NK-92 (cell line): ENCODE results near the gene HBA1.
"Not testable (repeated sequence)": the region's sequence is repeated elsewhere in the genome, so short reads cannot be mapped to it uniquely, and the experiment has no call there.

Experiments used
- DNase-seq: peaks from one replicate; lab custom pipeline; 2025; ENCODE audit not compliant: unreplicated experiment; lab: John Stamatoyannopoulos, UW

HBA1 gene

DNA sequence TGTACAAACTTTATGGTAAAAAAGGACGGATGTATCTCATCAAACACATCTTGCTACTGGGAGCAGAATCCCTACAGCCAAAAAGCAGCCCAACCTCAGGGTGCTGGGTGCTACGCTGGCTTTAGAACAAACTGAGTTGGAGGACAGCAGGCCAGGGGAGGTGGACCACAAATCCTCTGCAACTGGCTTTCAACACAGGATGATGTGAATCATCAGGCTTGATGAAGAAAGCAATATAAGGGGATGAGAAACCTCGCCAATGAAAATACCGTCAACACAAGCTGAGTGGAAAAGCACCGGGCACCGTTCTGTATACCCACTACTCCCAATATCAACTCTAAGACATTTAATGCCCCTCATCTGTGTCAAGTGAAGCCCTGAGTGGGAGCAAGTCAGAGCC is 18.0 kb downstream of the HBA1 start:
- no peak for DNase-seq

DNA sequence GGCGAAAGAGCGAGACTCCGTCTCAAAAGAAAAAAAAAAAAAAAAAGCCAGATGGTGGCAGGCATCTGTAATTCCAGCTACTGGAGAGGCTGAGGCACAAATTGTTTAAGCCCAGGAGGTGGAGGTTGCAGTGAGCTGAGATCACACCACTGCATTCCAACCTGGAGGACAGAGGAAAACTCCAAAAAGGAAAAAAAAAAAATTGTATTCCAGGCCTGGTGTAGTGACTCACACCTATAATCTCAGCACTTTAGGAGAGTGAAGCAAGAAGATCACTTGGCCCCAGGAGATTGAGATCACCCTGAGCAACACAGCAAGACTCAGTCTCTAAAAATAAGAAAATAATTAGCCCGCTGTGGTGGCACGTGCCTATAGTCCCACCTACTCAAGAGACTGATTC is 23.9 kb downstream of the HBA1 start:
- no peak for DNase-seq

DNA sequence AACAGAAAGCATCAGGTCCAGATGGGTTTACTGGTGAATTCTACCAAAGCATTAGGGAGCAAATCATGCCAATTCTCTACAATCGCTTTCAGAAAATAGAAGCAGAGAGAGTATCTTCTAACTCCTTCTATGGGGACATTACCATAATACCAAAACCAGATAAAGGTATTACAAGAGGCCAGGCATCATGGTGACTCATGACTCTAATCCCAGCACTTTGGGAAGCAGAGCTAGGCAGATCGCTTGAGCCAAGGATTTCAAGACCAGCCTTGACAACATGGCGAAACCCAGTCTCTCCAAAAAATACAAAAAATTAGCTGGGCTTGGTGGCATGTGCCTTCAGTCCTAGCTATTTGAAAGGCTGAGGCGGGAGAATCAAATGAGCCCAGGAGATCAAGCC is 26.8 kb downstream of the HBA1 start:
- no peak for DNase-seq

DNA sequence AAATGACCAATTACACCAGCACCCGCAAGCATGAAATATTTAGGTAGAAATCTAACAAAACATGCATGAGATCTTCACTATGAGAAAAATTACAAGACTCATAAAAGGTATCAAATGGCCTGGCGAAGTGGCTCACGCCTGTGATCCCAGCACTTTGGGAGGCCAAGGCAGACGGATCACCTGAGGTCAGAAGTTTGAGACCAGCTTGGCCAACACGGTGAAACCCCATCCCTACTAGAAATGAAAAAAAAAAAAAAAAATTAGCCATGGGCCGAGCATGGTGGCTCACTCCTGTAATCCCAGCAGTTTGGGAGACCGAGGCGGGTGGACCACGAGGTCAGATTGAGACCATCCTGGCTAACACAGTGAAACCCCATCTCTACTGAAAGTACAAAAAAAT is 27.6 kb downstream of the HBA1 start:
- not testable (repeated sequence) for DNase-seq

DNA sequence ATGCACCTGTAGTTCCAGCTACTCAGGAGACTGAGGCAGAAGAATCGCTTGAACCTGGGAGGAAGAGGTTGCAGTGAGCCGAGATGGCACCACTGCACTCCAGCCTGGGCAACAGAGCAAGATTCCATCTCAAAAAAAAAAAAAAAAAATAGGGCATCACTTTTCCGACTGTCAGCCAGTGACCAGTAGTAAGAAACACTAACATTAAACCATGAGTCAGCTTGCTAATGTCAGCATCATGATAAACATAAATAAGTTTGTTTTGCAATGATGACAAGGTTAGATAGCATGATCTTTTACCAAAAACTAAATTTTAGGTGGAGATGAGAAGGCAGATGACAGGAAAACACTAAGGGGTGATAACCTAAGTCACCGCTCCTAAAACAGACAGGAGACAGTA is 32.9 kb downstream of the HBA1 start:
- not testable (repeated sequence) for DNase-seq

DNA sequence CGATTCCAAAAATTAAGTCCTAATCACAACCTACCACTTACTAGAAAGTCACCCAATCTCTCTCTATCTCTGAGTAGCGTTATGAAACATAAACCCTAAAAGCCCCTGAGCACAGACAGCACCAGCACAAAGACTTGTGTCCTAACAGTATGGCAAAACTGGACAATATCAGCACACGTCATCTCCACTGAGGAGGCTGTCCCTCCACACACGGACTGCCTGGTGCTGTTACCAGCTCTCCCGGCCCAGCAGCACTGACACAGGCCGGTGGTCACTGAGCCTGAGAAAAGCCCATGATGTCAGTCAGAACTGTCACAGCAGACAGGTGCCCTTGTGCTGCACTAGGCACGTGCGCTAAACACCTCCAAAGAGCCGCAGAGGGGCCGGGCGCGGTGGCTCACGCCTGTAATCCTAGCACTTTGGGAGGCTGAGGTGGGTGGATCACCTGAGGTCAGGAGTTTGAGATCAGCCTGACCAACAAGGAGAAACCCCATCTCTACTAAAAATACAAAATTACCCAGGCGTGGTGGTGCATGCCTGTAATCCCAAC is 35.2 kb downstream of the HBA1 start:
- DNase-seq: not testable (repeated sequence)

DNA sequence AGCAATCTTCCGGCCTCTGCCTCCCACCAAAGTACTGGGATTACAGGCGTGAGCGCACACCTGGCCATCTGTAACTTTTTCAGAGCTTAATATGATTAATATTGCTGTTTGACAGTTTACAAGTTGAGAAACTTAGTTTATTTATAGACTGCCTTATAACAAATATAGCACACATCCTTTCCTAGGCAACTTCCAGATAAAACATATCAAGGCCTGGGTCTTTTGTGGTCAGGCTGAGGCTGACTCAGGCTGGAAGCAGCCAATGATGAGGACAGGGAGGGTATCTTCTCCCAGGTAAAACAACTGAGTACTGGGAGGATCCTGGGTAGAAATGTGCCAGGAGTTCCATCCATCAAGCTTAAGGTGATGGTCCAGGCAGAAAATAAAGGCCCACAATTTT is 36.5 kb downstream of the HBA1 start:
- DNase-seq: no peak

DNA sequence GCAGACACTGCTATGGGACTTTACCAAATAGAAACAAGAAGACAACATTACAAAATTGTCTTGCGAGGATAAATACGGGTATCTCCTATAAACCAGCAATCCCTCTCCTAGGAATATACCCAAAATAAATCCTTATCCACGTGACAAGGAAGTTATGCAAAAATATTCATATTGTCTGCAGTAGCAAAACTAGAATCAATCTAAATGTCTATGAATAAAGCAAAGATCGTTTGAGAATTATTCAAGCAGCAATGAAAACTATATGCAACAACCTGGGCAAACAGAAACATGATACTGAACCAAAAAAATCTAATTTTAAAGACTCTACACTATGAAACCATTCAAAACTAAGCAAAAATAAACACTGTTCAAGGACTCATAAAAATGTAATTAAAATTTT is 43.5 kb downstream of the HBA1 start:
- DNase-seq: no peak
